SK-N-SH treated with all-trans-retinoic acid at 6 μM for 48 hours (cell line): ENCODE results near the gene PRRC2A.
A peak's percentile ranks its signal among the peaks of the same experiment; 100 is the strongest.

Source experiments
- ATAC-seq: fragments of 200-7000 bp; cut with Tn5 transposase; 3 replicates; pipeline ENCODE4 v1.9.1; 2020; ENCODE audit warnings: mild to moderate bottlenecking, moderate library complexity
- ARNTL ChIP-seq: fragments of 450-650 bp; formaldehyde crosslinking; IDR thresholded peaks from 2 replicates; pipeline ENCODE4 v1.5.0; 2020; ENCODE audit warnings: low read depth, mild to moderate bottlenecking, moderate library complexity, borderline replicate concordance
- CREB5 ChIP-seq: fragments of 250-450 bp; sonication (Bioruptor Pico); IDR thresholded peaks from 2 replicates; pipeline ENCODE4 v1.5.1; 2020; ENCODE audit warnings: low read depth, mild to moderate bottlenecking, moderate library complexity
- CSDC2 ChIP-seq: fragments of 250-450 bp; sonication (Bioruptor Pico); IDR thresholded peaks from 2 replicates; pipeline ENCODE4 v1.5.0; 2020; ENCODE audit warnings: mild to moderate bottlenecking, moderate library complexity
- CSRNP3 ChIP-seq: fragments of 250-450 bp; sonication (Bioruptor Pico); IDR thresholded peaks from 2 replicates; pipeline ENCODE4 v1.5.1; 2021; ENCODE audit warnings: mild to moderate bottlenecking, moderate library complexity
- ESRRG ChIP-seq: fragments of 250-450 bp; sonication (Bioruptor Pico); IDR thresholded peaks from 2 replicates; pipeline ENCODE4 v1.6.1; 2021; ENCODE audit warnings: mild to moderate bottlenecking
- GLIS3 ChIP-seq: fragments of 250-450 bp; sonication (Bioruptor Pico); IDR thresholded peaks from 2 replicates; pipeline ENCODE4 v1.5.0; 2020; ENCODE audit warnings: mild to moderate bottlenecking, moderate library complexity
- ISL1 ChIP-seq: fragments of 250-450 bp; sonication (Bioruptor Pico); IDR thresholded peaks from 2 replicates; pipeline ENCODE4 v2.1.2; 2022; ENCODE audit warnings: mild to moderate bottlenecking, moderate library complexity
- OSR1 ChIP-seq: fragments of 250-450 bp; sonication (Bioruptor Pico); IDR thresholded peaks from 2 replicates; pipeline ENCODE4 v1.8.0; 2022; ENCODE audit warnings: moderate library complexity, mild to moderate bottlenecking, inconsistent platforms
- PATZ1 ChIP-seq: fragments of 250-450 bp; sonication (Bioruptor Pico); IDR thresholded peaks from 2 replicates; pipeline ENCODE4 v1.8.0; 2020; ENCODE audit warnings: mild to moderate bottlenecking, moderate library complexity, borderline replicate concordance
- POU6F1 ChIP-seq: fragments of 250-450 bp; sonication (Bioruptor Pico); IDR thresholded peaks from 2 replicates; pipeline ENCODE4 v1.8.0; 2021; ENCODE audit warnings: low read depth, mild to moderate bottlenecking, moderate library complexity, borderline replicate concordance
- SNAI2 ChIP-seq: fragments of 250-450 bp; sonication (Bioruptor Pico); IDR thresholded peaks from 2 replicates; pipeline ENCODE4 v1.5.0; 2020; ENCODE audit warnings: mild to moderate bottlenecking, moderate library complexity
- TCF4 ChIP-seq: fragments of 250-450 bp; sonication (Bioruptor Pico); IDR thresholded peaks from 2 replicates; pipeline ENCODE4 v1.8.0; 2021; ENCODE audit warnings: mild to moderate bottlenecking, moderate library complexity, borderline replicate concordance
- TOX ChIP-seq: fragments of 250-450 bp; sonication (Bioruptor Pico); IDR thresholded peaks from 2 replicates; pipeline ENCODE4 v1.8.0; 2021; ENCODE audit warnings: mild to moderate bottlenecking, moderate library complexity, borderline replicate concordance
- TSHZ2 ChIP-seq: fragments of 250-450 bp; sonication (Bioruptor Pico); IDR thresholded peaks from 2 replicates; pipeline ENCODE4 v1.5.0; 2020; ENCODE audit warnings: mild to moderate bottlenecking, moderate library complexity
- ZC3H10 ChIP-seq: fragments of 250-450 bp; sonication (Bioruptor Pico); IDR thresholded peaks from 2 replicates; pipeline ENCODE4 v1.5.1; 2021; ENCODE audit warnings: mild to moderate bottlenecking, moderate library complexity
- ZFP3 ChIP-seq: fragments of 250-450 bp; sonication (Bioruptor Pico); IDR thresholded peaks from 2 replicates; pipeline ENCODE4 v1.5.0; 2020; ENCODE audit warnings: mild to moderate bottlenecking, moderate library complexity
- ZFP30 ChIP-seq: fragments of 450-650 bp; formaldehyde crosslinking; IDR thresholded peaks from 2 replicates; pipeline ENCODE4 v1.5.0; 2022; ENCODE audit warnings: mild to moderate bottlenecking, moderate library complexity
- ZNF565 ChIP-seq: fragments of 450-650 bp; formaldehyde crosslinking; conservative IDR thresholded peaks from 2 replicates; pipeline ENCODE4 v1.5.0; 2020; ENCODE audit warnings: low read depth, mild to moderate bottlenecking, moderate library complexity
- ZNF70 ChIP-seq: fragments of 450-650 bp; formaldehyde crosslinking; IDR thresholded peaks from 2 replicates; pipeline ENCODE4 v1.5.0; 2020; ENCODE audit warnings: mild to moderate bottlenecking, moderate library complexity
- ZNF8 ChIP-seq: fragments of 450-650 bp; formaldehyde crosslinking; IDR thresholded peaks from 2 replicates; pipeline ENCODE4 v1.5.0; 2020; ENCODE audit warnings: mild to moderate bottlenecking, moderate library complexity

PRRC2A gene

GRCh38 chr6:31639043-31639442 lies 18.5 kb downstream of the PRRC2A start:
- no peak for TF ChIP-seq PATZ1 (CRISPR knock-in tag)
- TF ChIP-seq SNAI2 = no peak
- TF ChIP-seq ZFP30 (CRISPR knock-in tag) = no peak
- no peak for TF ChIP-seq ISL1 (CRISPR knock-in tag)
- no peak for TF ChIP-seq CSRNP3 (CRISPR knock-in tag)
- no peak for TF ChIP-seq ZNF70 (CRISPR knock-in tag)
- TF ChIP-seq GLIS3 (CRISPR knock-in tag) = no peak
- no peak for TF ChIP-seq TCF4 (CRISPR knock-in tag)
- TF ChIP-seq ZC3H10 (CRISPR knock-in tag) = no peak
- no peak for TF ChIP-seq ARNTL (CRISPR knock-in tag)
- TF ChIP-seq ESRRG (CRISPR knock-in tag) = no peak
- TF ChIP-seq CREB5 (CRISPR knock-in tag) = no peak
- TF ChIP-seq TSHZ2 = no peak
- no peak for TF ChIP-seq ZNF8 (CRISPR knock-in tag)
- no peak for TF ChIP-seq CSDC2
- TF ChIP-seq ZNF565 (CRISPR knock-in tag) = no peak
- no peak for TF ChIP-seq OSR1
- no peak for TF ChIP-seq POU6F1 (CRISPR knock-in tag)
- TF ChIP-seq ZFP3 (CRISPR knock-in tag) = no peak
- TF ChIP-seq TOX (CRISPR knock-in tag) = no peak
- ATAC-seq = no peak; the same call in 2 of the 3 replicates

GRCh38 chr6:31639449-31639861 lies 18.9 kb downstream of the PRRC2A start:
- TF ChIP-seq CSRNP3 (CRISPR knock-in tag) (no peak), ISL1 (CRISPR knock-in tag) (no peak), ZFP30 (CRISPR knock-in tag) (no peak), ZNF8 (CRISPR knock-in tag) (no peak), TSHZ2 (no peak)
- peak; percentile 30 for ATAC-seq
